ENCODE data around the gene AMOT.
"Not testable (repeated sequence)": the region's sequence is repeated elsewhere in the genome, so short reads cannot be mapped to it uniquely, and the experiment has no call there.

AMOT gene

GRCh38 chrX:112840382-112841113 is at the start of gene AMOT:
Gene AMOT (minus strand): TSS chrX:112840831. CDS start chrX:112823126, 17,705 bp downstream.
- in situ Hi-C loops (cut with MboI; ENCODE audit: low sequenced_read_pairs): no loop called here

- in situ Hi-C loops (cut with MboI; ENCODE audit: low sequenced_read_pairs): no loop called here
These were observed 48.8 kb upstream of the AMOT start for GRCh38 chrX:112889400-112889799.

GRCh38 chrX:112888916-112889315 is 48.3 kb upstream of the AMOT start:
- in situ Hi-C loops (cut with MboI; ENCODE audit: low sequenced_read_pairs): no loop called here

- in situ Hi-C loops (cut with MboI; ENCODE audit: low sequenced_read_pairs): no loop called here
These were observed 37.1 kb upstream of the AMOT start for GRCh38 chrX:112877771-112878173.

GRCh38 chrX:112874614-112875013 is 34.0 kb upstream of the AMOT start:
- in situ Hi-C loops (cut with MboI; ENCODE audit: low sequenced_read_pairs): no loop called here

GRCh38 chrX:112874175-112874574 is 33.5 kb upstream of the AMOT start:
- in situ Hi-C loops (cut with MboI; ENCODE audit: low sequenced_read_pairs): no loop called here

- in situ Hi-C loops (cut with MboI; ENCODE audit: low sequenced_read_pairs): no loop called here
These were observed 28.0 kb upstream of the AMOT start for GRCh38 chrX:112868586-112868985.

GRCh38 chrX:112867570-112867969 is 26.9 kb upstream of the AMOT start:
- in situ Hi-C loops (cut with MboI; ENCODE audit: low sequenced_read_pairs): no loop called here

- in situ Hi-C loops (cut with MboI; ENCODE audit: low sequenced_read_pairs): no loop called here
These were observed 25.5 kb upstream of the AMOT start for GRCh38 chrX:112866175-112866574.

GRCh38 chrX:112865464-112866025 is 24.9 kb upstream of the AMOT start:
- in situ Hi-C loops (cut with MboI; ENCODE audit: low sequenced_read_pairs): no loop called here

GRCh38 chrX:112863850-112864249 is 23.2 kb upstream of the AMOT start:
- in situ Hi-C loops (cut with MboI; ENCODE audit: low sequenced_read_pairs): no loop called here

GRCh38 chrX:112857478-112857878 is 16.8 kb upstream of the AMOT start:
- in situ Hi-C loops (cut with MboI; ENCODE audit: low sequenced_read_pairs): no loop called here

GRCh38 chrX:112854901-112855300 is 14.3 kb upstream of the AMOT start:
- in situ Hi-C loops (cut with MboI; ENCODE audit: low sequenced_read_pairs): not testable (repeated sequence)

GRCh38 chrX:112852851-112853250 is 12.2 kb upstream of the AMOT start:
- in situ Hi-C loops (cut with MboI; ENCODE audit: low sequenced_read_pairs): no loop called here

GRCh38 chrX:112851806-112852205 is 11.2 kb upstream of the AMOT start:
- in situ Hi-C loops (cut with MboI; ENCODE audit: low sequenced_read_pairs): no loop called here

GRCh38 chrX:112851161-112851779 is 10.6 kb upstream of the AMOT start:
- in situ Hi-C loops (cut with MboI; ENCODE audit: low sequenced_read_pairs): no loop called here

GRCh38 chrX:112849016-112849415 is 8.4 kb upstream of the AMOT start:
- in situ Hi-C loops (cut with MboI; ENCODE audit: low sequenced_read_pairs): no loop called here

GRCh38 chrX:112846782-112847181 is 6.2 kb upstream of the AMOT start:
- in situ Hi-C loops (cut with MboI; ENCODE audit: low sequenced_read_pairs): no loop called here

GRCh38 chrX:112846187-112846586 is 5.6 kb upstream of the AMOT start:
- in situ Hi-C loops (cut with MboI; ENCODE audit: low sequenced_read_pairs): no loop called here

- in situ Hi-C loops (cut with MboI; ENCODE audit: low sequenced_read_pairs): no loop called here
These were observed 3.6 kb upstream of the AMOT start for GRCh38 chrX:112844250-112844649.

GRCh38 chrX:112841820-112842157 is 1.2 kb upstream of the AMOT start:
- in situ Hi-C loops (cut with MboI; ENCODE audit: low sequenced_read_pairs): no loop called here

GRCh38 chrX:112841114-112841819 is 636 bp upstream of the AMOT start:
- in situ Hi-C loops (cut with MboI; ENCODE audit: low sequenced_read_pairs): no loop called here
